Natural killer cell (primary cell): ENCODE results near the gene CYP26B1. TPM values are rescaled to one million over a fixed set of nuclear protein-coding genes. Genes with fewer than 3 reads are reported as not detected.

Experiments
- ATAC-seq, 3 donors: fragments of 150-1000 bp in 2 of 3; fragments of 200-7000 bp in 1 of 3; cut with Tn5 transposase; 1 replicate in 1 of 3; 2 replicates in 2 of 3; pipeline ENCODE4 v1.10.0; 2021; ENCODE audit warnings: mild to moderate bottlenecking in 2 of 3, moderate library complexity in 2 of 3
- DNase-seq, 2 donors: peaks; one replicate each; pipeline versions ENCODE4 v3.0.0 to v3.0.0-alpha.2; 2013 to 2021; ENCODE audit warnings: mixed read lengths in 1 of 2
- H3K27ac ChIP-seq: one replicate; pipeline ENCODE4 v1.5.1; 2013; ENCODE audit warnings: mild to moderate bottlenecking, low read length
- H3K27me3 ChIP-seq: one replicate; pipeline ENCODE4 v1.6.1; 2013; ENCODE audit warnings: low read length; ENCODE audit not compliant: control insufficient read depth, insufficient read depth
- H3K36me3 ChIP-seq: one replicate; pipeline ENCODE4 v1.6.1; 2013; ENCODE audit warnings: low read length; ENCODE audit not compliant: control insufficient read depth, insufficient read depth
- H3K4me1 ChIP-seq: one replicate; pipeline ENCODE4 v1.6.1; 2013; ENCODE audit warnings: low read length; ENCODE audit not compliant: control insufficient read depth, insufficient read depth
- H3K4me3 ChIP-seq: one replicate; pipeline ENCODE4 v1.5.1; 2013; ENCODE audit warnings: low read length
- H3K9me3 ChIP-seq: one replicate; pipeline ENCODE4 v1.6.1; 2013; ENCODE audit warnings: low read length; ENCODE audit not compliant: control insufficient read depth, insufficient read depth
- H3K27ac Mint-ChIP-seq, 2 donors: one replicate each; pipeline ENCODE4 v1.8.0; 2022; ENCODE audit warnings: mild to moderate bottlenecking in 2 of 2, mixed read lengths in 2 of 2, moderate library complexity in 1 of 2
- H3K27me3 Mint-ChIP-seq, 2 donors: one replicate each; pipeline ENCODE4 v1.8.0; 2022; ENCODE audit warnings: low read depth in 2 of 2, mixed read lengths in 2 of 2
- H3K36me3 Mint-ChIP-seq: one replicate; pipeline ENCODE4 v1.8.0; 2022; ENCODE audit warnings: mixed read lengths
- H3K4me1 Mint-ChIP-seq, 2 donors: one replicate each; pipeline ENCODE4 v1.8.0; 2022; ENCODE audit warnings: mixed read lengths in 2 of 2
- H3K4me3 Mint-ChIP-seq: one replicate; pipeline ENCODE4 v1.8.0; 2022; ENCODE audit warnings: mild to moderate bottlenecking, moderate library complexity, mixed read lengths
- H3K9me3 Mint-ChIP-seq, 2 donors: one replicate each; pipeline ENCODE4 v1.8.0; 2022; ENCODE audit warnings: mixed read lengths in 2 of 2
- CTCF ChIP-seq: fragments of 200-600 bp; IDR thresholded peaks from one replicate; pipeline ENCODE4 v1.8.0; 2022; ENCODE audit warnings: antibody characterized with exemption
- WGBS: methylation state at CpG from one replicate; pipeline ENCODE4 v1.1.7; 2013; ENCODE audit warnings: missing lambda C conversion rate; ENCODE audit not compliant: insufficient coverage; 5-methylcytosine and 5-hydroxymethylcytosine counted together
- intact Hi-C: fragments of 100-400 bp; cut with micrococcal nuclease; formaldehyde crosslinking; loops from one replicate; pipeline ENCODE4 v1.14.2; 2022
- total RNA-seq, 4 donors: library from RNA; stranded (reverse); fragments of 120-200 nt in 1 of 4; gene quantifications; one replicate each; pipeline versions ENCODE4 v1.2.3 to v1.2.4, GENCODE V29; 2013 to 2022

The CYP26B1 gene
- total RNA-seq, 3 donors from 2014 or later (not counting 1 experiment from before 2014, with no cell fraction given) = not detected

DNA sequence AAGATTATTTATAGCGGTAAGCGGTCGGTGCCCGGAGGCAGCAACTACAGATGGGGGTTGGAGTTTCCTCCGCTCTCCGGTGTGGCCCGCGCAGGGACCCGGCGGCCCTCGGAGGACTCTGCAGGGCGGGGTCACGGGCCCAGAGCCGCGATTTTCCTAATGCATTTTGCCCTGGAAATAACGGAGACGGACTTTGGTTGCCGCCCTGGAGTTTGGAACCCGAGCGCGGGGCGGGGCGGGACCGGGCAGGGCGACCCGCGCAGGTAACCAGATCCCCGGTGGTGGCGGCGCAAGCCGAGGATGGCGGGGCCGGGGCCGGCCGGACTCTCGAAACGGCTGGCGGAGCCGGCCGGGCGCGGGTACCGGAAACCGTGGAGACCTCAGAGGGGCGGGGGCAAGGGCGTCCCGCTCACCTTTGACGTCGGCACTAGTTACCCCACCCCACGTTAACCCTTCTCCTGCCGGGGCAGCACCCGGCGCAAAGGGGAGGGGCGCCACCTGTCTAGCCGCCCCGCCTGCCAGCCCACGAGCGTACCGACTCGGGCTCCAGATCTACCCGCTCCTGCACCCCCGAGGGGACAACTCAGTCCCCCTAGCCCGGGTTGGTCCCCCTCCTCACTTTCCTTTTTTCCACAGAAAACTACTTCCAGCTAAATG lies 2.9 kb downstream of the CYP26B1 start:
- DNase-seq = peak in 1 of 2 donors; percentile 13

DNA sequence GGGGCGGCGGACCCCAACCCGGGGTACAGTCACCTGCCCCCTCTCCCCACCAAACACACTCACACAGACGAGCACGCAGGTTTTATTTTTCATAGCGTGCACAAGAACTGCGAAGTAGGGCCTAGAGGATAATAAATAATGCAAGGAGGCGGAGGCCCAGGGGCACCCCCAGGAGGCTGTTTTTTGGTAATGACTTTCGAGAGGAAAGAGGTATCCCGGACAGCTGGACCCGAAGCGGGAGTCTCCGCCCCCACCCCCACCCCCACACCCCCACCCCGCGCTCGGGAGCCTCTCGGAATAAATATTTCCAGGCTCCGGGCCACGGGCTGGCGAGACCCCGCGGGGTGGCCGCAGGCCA lies 3.4 kb downstream of the CYP26B1 start:
- H3K27me3 Mint-ChIP-seq = peaks cover 38 to 42% of the 10 kb centered on the region in 2 donors
- 5% methylated on average over 11 of the region's 23 CpGs for WGBS

More for the DNA sequence above, 2.9 kb downstream of the CYP26B1 start:
- no peak overlapping the region for H3K27ac Mint-ChIP-seq
- Histone ChIP-seq H3K36me3 (no peaks in the 10 kb centered on the region), H3K4me3 (no peak overlapping the region), H3K27me3 (peaks cover 37% of the 10 kb centered on the region), H3K27ac (no peak overlapping the region), H3K4me1 (peaks cover 43% of the 10 kb centered on the region), H3K9me3 (no peaks in the 10 kb centered on the region)
- ATAC-seq = no peak
- H3K4me3 Mint-ChIP-seq = peak overlapping the region; percentile 47
- H3K36me3 Mint-ChIP-seq = no peaks in the 10 kb centered on the region
- WGBS = 2% methylated on average over 63 of the region's 63 CpGs
- H3K27me3 Mint-ChIP-seq = peaks cover 43 to 47% of the 10 kb centered on the region in 2 donors
- no peaks in the 10 kb centered on the region for H3K9me3 Mint-ChIP-seq
- TF ChIP-seq CTCF = no peak
- peaks cover 28 to 34% of the 10 kb centered on the region in 2 donors for H3K4me1 Mint-ChIP-seq
- intact Hi-C loops = no loop called here

DNA sequence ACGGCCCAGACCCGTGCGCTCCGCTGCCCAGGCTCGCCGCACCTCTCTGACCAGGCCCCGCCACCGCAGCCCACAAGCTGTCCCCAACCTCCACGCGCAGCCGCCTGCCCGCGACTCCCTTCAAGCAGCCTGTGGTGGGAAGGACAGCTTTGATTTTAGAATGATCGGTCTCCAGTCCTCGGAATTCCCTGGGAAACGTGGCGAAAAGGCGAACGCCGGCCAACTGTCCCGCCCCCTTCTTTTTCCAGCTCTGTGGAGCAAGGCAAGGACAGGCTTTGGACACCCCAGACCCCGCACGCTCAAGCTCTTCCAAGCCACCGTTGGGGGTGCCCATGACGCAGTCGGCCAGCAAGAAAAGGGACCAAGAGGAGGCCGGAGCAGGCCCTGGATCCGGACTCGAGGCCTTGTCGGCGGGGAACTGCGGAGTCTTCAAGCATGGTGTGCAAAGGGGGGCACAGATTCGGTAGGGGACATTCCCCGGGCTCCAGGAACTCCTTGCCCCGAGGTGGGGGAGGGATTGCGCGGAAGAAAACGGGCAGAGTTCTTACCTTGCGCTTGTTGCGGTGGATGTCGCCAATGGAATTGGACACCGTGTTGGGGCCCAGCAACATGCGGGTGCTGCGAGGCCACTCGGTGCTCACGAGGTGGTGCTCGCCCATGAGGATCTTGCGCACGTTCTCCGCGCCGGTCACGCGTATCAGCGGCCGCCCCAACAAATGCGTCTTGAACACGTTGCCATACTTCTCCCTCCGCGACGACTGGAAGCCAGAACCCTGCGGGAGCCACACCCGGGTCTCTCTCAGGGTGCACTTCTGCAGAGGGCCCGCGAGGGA lies 4.0 kb downstream of the CYP26B1 start:
- intact Hi-C loops = no loop called here
- Histone ChIP-seq H3K27me3 (peaks cover 29% of the 10 kb centered on the region), H3K4me1 (peaks cover 35% of the 10 kb centered on the region), H3K4me3 (no peak overlapping the region), H3K9me3 (no peaks in the 10 kb centered on the region), H3K36me3 (no peaks in the 10 kb centered on the region), H3K27ac (no peak overlapping the region)
- Mint-ChIP-seq H3K4me3 (peak overlapping the region; percentile 42), H3K36me3 (no peaks in the 10 kb centered on the region), H3K9me3 (no peaks in the 10 kb centered on the region), H3K27me3 (peaks cover 32 to 37% of the 10 kb centered on the region in 2 donors), H3K4me1 (peaks cover 17 to 23% of the 10 kb centered on the region in 2 donors), H3K27ac (no peak overlapping the region)
- DNase-seq (peak in 1 of 2 donors; percentile 10), ATAC-seq (no peak)
- WGBS = 10% methylated on average over 61 of the region's 65 CpGs
- no peak for TF ChIP-seq CTCF

More for the DNA sequence above, 3.4 kb downstream of the CYP26B1 start:
- H3K36me3 ChIP-seq = no peaks in the 10 kb centered on the region
- Mint-ChIP-seq H3K36me3 (no peaks in the 10 kb centered on the region), H3K27ac (no peak overlapping the region), H3K4me1 (peaks cover 23 to 29% of the 10 kb centered on the region in 2 donors), H3K4me3 (peak overlapping the region; percentile 42), H3K9me3 (no peaks in the 10 kb centered on the region)
- no peaks in the 10 kb centered on the region for H3K9me3 ChIP-seq
- peaks cover 38% of the 10 kb centered on the region for H3K4me1 ChIP-seq
- no peak for ATAC-seq
- H3K4me3 ChIP-seq = no peak overlapping the region
- DNase-seq = no peak
- intact Hi-C loops = no loop called here
- TF ChIP-seq CTCF = no peak
- H3K27ac ChIP-seq = no peak overlapping the region
- peaks cover 32% of the 10 kb centered on the region for H3K27me3 ChIP-seq
